ENCODE measurements around the gene AHNAK2.

DNA sequence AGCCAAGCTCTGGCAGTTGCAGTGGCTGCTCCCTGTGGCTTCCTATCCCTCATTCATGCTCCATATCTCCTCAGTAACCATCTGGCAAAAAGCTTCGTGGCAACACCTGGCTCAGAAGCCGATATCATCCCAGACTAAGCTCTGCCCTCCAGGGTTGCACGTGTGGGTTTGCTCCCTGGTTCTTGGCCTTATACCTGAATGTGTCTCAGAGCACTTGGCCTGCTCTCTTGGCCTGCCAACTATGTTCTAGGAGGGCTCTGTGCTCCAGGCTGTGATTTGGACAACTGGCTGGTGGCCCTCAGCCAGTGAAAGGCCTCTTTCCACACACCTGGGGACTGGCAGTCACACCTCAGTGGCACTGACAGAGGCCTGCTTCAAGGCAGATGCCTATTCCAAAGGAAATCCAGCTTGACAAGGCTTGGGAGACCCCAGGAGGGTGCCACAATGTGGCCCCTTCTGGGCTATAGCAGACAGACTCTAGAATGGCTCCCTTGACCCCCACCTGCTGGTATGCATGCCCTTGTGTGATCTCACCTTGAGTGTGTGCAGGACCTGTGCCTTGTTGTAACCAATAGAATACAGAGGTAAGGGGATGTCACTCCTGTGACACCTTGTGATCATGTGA, 43.0 kb downstream of the AHNAK2 start:
- TF ChIP-seq, protein P1, sequence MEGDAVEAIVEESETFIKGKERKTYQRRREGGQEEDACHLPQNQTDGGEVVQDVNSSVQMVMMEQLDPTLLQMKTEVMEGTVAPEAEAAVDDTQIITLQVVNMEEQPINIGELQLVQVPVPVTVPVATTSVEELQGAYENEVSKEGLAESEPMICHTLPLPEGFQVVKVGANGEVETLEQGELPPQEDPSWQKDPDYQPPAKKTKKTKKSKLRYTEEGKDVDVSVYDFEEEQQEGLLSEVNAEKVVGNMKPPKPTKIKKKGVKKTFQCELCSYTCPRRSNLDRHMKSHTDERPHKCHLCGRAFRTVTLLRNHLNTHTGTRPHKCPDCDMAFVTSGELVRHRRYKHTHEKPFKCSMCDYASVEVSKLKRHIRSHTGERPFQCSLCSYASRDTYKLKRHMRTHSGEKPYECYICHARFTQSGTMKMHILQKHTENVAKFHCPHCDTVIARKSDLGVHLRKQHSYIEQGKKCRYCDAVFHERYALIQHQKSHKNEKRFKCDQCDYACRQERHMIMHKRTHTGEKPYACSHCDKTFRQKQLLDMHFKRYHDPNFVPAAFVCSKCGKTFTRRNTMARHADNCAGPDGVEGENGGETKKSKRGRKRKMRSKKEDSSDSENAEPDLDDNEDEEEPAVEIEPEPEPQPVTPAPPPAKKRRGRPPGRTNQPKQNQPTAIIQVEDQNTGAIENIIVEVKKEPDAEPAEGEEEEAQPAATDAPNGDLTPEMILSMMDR (conservative IDR thresholded peaks at IDR 0.05): no peak
- no peak for TF ChIP-seq ZFX (IDR thresholded peaks at IDR 0.05)
